Neural progenitor cell (in vitro differentiated cells): ENCODE results near the gene ARFIP2.

Source experiments
- CTCF ChIP-seq: fragments of 200-600 bp; sonication (generic); IDR thresholded peaks from 2 replicates; pipeline ENCODE4 v1.5.1; 2017; ENCODE audit warnings: antibody characterized with exemption, mild to moderate bottlenecking
- EZH2 ChIP-seq: fragments of 200-600 bp; sonication (generic); IDR thresholded peaks from 2 replicates; pipeline ENCODE4 v1.6.1; 2017; ENCODE audit warnings: antibody characterized with exemption, mild to moderate bottlenecking, moderate library complexity
- EZH2phosphoT487 ChIP-seq: fragments of 200-600 bp; sonication (generic); IDR thresholded peaks from 2 replicates; pipeline ENCODE4 v1.6.1; 2017; ENCODE audit warnings: antibody characterized with exemption

DNA sequence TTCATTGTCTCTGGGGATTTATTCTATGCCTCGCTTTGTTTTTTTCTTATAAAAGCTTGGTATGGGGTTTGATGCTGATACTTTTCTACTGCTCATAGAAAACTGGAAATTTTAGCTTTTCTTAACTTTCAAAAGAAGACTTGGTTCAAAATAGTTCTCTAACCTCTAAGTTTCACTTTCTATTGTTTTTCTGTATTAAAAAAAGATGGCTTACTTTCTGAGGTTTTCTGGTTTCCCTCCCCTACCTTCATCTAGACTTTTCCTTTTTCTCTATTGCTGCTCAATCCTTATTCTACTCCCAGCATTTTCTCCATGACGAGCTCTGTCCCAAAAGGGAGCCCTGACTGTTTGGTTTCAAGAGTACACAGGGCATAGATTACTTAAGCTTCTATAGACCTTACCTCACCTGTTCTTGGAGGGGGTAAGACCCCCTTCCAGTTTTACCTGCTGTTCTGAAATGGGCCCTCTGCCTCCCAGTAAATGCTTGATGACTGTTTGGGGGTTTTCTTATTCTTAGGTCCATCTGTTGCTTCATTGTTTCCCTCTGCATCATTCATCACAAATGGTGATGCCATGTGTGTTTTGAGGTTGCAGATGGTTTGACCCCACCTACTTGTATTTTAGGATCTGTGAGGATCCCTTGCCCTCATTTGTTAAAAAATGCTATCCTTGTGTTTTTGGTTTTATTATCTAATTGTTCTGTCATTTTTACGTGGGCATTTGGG, 45.4 kb upstream of the ARFIP2 start:
- TF ChIP-seq EZH2 (no peak), CTCF (no peak), EZH2phosphoT487 (no peak)
